ENCODE results near the gene ANKRD44. TPM values are rescaled to one million over a fixed set of nuclear protein-coding genes. Genes with fewer than 3 reads are reported as not detected.

Gene ANKRD44
- polyA plus RNA-seq, 2 of the 4 experiments (the other 2 are of a cell fraction): 0.97 to 5.9 TPM

GRCh38 chr2:197080578-197081216 is 229.9 kb downstream of the ANKRD44 start:
- CTCF ChIA-PET: no interaction called here
- no peak for FAIRE-seq
- Histone ChIP-seq H3K4me3 (no peak overlapping the region), H3K4me1 (no peaks in the 10 kb centered on the region), H3K27ac (no peak overlapping the region), H3K9me3 (no peaks in the 10 kb centered on the region), H3K4me2 (no peak overlapping the region)
- TF ChIP-seq CBX8 (IDR thresholded peaks at IDR 0.05) (no peak), RFX5 (IDR thresholded peaks at IDR 0.05) (no peak), RARB (CRISPR knock-in tag; IDR thresholded peaks at IDR 0.05) (no peak), USF2 (IDR thresholded peaks at IDR 0.05) (no peak), FOSB (CRISPR knock-in tag; IDR thresholded peaks at IDR 0.05) (no peak), HOXA7 (CRISPR knock-in tag; IDR thresholded peaks at IDR 0.05) (no peak), PHF8 (IDR thresholded peaks at IDR 0.05; ENCODE audit: borderline replicate concordance, low read depth) (no peak), ZNF302 (CRISPR knock-in tag; IDR thresholded peaks at IDR 0.05) (no peak), EP300 (IDR thresholded peaks at IDR 0.05) (no peak), TP53 (CRISPR knock-in tag; IDR thresholded peaks at IDR 0.05) (no peak), MAFK (IDR thresholded peaks at IDR 0.05; ENCODE audit: partially characterized antibody) (no peak), RAD21 (conservative IDR thresholded peaks at IDR 0.05 in 1 of 2, IDR thresholded peaks at IDR 0.05 in 1 of 2) (no peak), SREBF2 (IDR thresholded peaks at IDR 0.05) (no peak), NFE2L2 (conservative IDR thresholded peaks at IDR 0.05; ENCODE audit: low read length) (no peak)
- 38% methylated on average over 7 of the region's 7 CpGs for WGBS (ENCODE audit: missing lambda C conversion rate)
- POLR2A ChIA-PET: no interaction called here
- DNase-seq (ENCODE audit: low read depth in 1 of 2, low spot score in 1 of 2): no peak
- ATAC-seq: no peak

DNA sequence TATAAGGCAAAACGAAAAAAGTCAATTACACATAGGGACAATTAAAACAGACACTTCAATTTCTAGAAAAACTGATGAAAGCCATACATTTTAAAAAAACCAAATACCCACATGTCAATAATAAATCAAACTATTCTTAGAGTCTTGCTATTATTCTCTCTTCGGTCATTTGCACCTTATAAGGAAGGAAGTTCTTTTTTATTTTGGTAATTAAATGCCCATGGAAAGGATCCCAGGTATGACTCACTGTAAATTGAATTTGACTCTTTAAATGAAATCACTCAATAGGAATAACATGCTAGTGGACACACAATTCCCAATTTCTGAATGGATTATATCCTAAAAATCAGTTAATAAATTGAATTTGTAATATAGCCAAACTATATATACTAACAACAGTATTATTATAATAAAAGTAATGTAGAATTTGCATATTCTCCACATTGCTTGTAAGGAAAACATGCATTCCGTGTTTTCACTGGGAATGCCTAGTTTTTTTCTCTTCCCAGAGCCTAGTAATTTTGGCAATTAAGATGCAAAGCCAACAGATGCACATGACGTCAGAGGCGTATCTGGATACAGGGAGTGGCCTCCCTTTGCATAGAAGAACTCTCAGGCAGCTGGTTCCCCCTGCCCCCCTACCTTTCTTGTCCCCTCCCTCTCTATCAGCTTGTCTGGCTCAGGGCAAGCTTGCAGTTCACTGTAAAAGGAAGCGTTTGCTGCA is 230.6 kb downstream of the ANKRD44 start:
- no peak for ATAC-seq
- Histone ChIP-seq H3K4me2 (no peak overlapping the region), H3K4me3 (no peak overlapping the region), H3K27ac (no peak overlapping the region), H3K9me3 (no peaks in the 10 kb centered on the region), H3K4me1 (no peaks in the 10 kb centered on the region)
- FAIRE-seq: no peak
- ChIA-PET POLR2A (no interaction called here), CTCF (no interaction called here)
- TF ChIP-seq JUN (IDR thresholded peaks at IDR 0.05) (no peak), HOXA7 (CRISPR knock-in tag; IDR thresholded peaks at IDR 0.05) (no peak), JUNB (IDR thresholded peaks at IDR 0.05) (no peak), CBX8 (IDR thresholded peaks at IDR 0.05) (no peak), CHD2 (IDR thresholded peaks at IDR 0.05; ENCODE audit: low read length, partially characterized antibody) (no peak), TP53 (CRISPR knock-in tag; IDR thresholded peaks at IDR 0.05) (no peak)
- 76% methylated on average over 6 of the region's 6 CpGs for WGBS (ENCODE audit: missing lambda C conversion rate)
- DNase-seq (ENCODE audit: low read depth in 1 of 2, low spot score in 1 of 2): no peak

GRCh38 chr2:197079414-197079813 is 231.2 kb downstream of the ANKRD44 start:
- no peak for DNase-seq (ENCODE audit: low read depth in 1 of 2, low spot score in 1 of 2)
- H3K4me1 ChIP-seq: no peaks in the 10 kb centered on the region
- H3K4me3 ChIP-seq: no peak overlapping the region
- ChIA-PET POLR2A (no interaction called here), CTCF (no interaction called here)
- TF ChIP-seq FOSL2 (IDR thresholded peaks at IDR 0.05) (no peak), FOSL2 (CRISPR knock-in tag; IDR thresholded peaks at IDR 0.05) (no peak), JUN (IDR thresholded peaks at IDR 0.05) (no peak), EP300 (IDR thresholded peaks at IDR 0.05) (no peak), CEBPB (IDR thresholded peaks at IDR 0.05) (no peak), CTCF (IDR thresholded peaks at IDR 0.05) (no peak), POLR2A (IDR thresholded peaks at IDR 0.05; ENCODE audit: low read length) (no peak), BHLHE40 (IDR thresholded peaks at IDR 0.05; ENCODE audit: low read depth, low read length) (no peak)
- TF ChIP-seq, protein P1, sequence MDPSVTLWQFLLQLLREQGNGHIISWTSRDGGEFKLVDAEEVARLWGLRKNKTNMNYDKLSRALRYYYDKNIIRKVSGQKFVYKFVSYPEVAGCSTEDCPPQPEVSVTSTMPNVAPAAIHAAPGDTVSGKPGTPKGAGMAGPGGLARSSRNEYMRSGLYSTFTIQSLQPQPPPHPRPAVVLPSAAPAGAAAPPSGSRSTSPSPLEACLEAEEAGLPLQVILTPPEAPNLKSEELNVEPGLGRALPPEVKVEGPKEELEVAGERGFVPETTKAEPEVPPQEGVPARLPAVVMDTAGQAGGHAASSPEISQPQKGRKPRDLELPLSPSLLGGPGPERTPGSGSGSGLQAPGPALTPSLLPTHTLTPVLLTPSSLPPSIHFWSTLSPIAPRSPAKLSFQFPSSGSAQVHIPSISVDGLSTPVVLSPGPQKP (IDR thresholded peaks at IDR 0.05; ENCODE audit: low read depth, low read length): no peak
- no peak for FAIRE-seq
- no peak overlapping the region for H3K4me2 ChIP-seq
- no peaks in the 10 kb centered on the region for H3K9me3 ChIP-seq
- H3K27ac ChIP-seq: no peak overlapping the region
- WGBS (ENCODE audit: missing lambda C conversion rate): 67% methylated on average over 3 of the region's 3 CpGs
- no peak for ATAC-seq

All from A549 (cell line).